WI38 (cell line): Measurements from ENCODE around the gene XRCC3.

Experiments used
- H3K4me3 ChIP-seq: 2 replicates; pipeline ENCODE4 v1.5.1; 2011; ENCODE audit warnings: low read depth, mild to moderate bottlenecking, control low read depth, low read length
- TF ChIP-seq, protein P1 (sequence below): IDR thresholded peaks from 2 replicates; pipeline ENCODE4 v1.5.1; 2012; ENCODE audit warnings: low read depth, mild to moderate bottlenecking, control low read depth, low read length

The XRCC3 gene

GRCh38 chr14:103649001-103649400 lies 66.2 kb downstream of the XRCC3 start:
- TF ChIP-seq, protein P1, sequence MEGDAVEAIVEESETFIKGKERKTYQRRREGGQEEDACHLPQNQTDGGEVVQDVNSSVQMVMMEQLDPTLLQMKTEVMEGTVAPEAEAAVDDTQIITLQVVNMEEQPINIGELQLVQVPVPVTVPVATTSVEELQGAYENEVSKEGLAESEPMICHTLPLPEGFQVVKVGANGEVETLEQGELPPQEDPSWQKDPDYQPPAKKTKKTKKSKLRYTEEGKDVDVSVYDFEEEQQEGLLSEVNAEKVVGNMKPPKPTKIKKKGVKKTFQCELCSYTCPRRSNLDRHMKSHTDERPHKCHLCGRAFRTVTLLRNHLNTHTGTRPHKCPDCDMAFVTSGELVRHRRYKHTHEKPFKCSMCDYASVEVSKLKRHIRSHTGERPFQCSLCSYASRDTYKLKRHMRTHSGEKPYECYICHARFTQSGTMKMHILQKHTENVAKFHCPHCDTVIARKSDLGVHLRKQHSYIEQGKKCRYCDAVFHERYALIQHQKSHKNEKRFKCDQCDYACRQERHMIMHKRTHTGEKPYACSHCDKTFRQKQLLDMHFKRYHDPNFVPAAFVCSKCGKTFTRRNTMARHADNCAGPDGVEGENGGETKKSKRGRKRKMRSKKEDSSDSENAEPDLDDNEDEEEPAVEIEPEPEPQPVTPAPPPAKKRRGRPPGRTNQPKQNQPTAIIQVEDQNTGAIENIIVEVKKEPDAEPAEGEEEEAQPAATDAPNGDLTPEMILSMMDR, result no peak
- no peak overlapping the region for H3K4me3 ChIP-seq
